Activated CD4-positive, alpha-beta T cell treated with anti-CD3 and anti-CD28 coated beads for 1 hour (primary cell): ENCODE data around the gene TRMT61A.

Experiments
- DNase-seq: peaks from one replicate; pipeline ENCODE4 v3.0.0-alpha.2; 2020

The TRMT61A gene

DNA sequence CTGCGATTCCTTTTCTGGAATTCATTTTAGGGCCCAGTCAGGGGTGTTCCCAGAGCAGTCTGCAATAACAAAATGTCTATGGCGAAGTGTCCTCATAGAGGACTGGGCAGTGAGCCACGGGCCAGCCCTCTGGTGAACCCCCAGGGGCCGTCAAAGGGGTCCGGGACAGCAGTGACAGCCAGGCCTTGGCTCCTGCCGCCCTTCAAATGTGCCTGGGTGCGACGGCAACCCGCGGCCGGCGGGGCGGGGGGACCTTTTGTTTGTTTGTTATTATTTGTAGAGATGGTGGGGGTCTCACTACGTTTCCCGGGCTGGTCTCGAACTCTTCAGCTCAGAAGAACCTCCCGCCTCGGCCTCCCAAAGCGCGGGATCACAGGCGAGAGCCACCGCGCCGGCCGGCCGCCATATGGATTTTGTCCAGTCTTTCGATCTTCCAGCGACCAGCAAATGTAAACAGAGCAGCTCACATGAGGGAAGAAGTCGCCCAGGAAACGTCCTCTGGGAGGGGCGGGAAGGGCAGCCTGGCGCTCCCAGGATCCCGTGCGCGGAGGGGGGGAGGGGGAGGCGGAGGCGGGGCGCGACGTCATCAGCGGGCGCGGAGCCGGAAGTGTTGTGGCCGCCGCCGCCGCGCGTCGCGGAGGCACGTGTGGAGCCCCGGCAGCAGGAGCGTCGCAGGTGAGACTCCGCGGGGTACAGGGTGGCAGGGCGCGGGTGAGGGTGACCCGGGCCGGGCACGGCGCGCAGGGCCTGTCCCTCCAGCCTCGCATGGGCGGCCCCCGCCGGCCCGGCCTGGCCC is at the start of gene TRMT61A:
Gene TRMT61A, plus strand, starts transcription at position 610 of the 796 bp plus-strand sequence. CDS start 783 bp downstream, outside the sequence.
- DNase-seq: peak; percentile 69

GRCh38 chr14:103480595-103480994 is 48.4 kb upstream of the TRMT61A start:
- no peak for DNase-seq

DNA sequence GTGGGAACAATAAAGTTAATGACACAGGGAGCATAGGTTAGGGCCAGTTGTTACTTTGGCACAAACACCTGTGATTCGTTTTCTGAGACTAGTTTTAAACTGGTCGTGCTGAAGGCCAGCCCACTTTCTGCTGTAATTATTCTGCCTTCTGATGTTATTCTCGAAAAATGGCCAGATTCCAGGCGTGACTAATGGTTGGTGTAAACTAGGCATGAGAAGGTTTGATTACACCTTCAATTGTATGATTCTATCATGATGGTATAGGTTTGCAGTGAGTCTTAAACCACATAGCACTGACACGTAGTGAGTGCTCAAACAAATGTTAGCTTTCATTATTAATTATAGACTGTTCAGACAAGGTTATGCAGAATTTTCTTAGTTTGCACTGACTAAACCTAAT is 45.4 kb upstream of the TRMT61A start:
- no peak for DNase-seq

DNA sequence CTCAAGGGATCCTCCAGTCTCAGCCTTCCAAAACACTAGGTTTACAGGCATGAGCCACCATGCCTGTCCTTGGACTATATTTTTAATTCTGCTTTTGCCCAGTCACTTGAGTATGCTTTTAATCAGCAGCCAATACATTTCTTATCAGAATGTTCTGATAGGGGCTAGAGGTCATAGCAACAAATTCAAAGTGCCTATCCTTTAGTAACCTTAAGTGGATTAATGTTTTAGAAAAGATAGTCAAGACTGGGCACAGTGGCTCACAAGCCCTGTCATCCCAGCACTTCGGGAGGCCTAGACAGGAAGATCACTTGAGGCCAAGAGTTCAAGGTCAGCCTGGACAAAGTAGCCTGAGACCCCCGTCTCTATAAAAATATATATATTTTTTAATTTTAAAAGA is 43.5 kb upstream of the TRMT61A start:
- DNase-seq: no peak

DNA sequence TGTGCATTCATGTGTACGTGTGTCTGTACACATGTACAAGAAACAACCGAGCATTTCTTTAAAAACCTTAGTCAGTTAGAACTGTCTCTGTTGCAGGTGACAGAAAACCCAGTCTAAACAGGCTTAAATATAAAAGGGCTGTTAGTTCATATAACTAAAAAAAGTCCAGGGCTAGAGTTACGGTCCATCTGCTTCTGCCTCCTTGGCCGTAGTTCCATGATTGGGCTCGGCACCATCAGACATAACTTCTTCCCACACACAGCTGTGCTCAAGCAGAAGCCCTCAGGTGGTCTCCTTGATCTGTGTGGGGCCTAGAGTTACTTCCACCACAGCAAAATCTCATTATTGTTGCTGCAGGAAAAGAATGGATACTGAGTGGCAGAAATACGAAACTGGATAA is 40.9 kb upstream of the TRMT61A start:
- DNase-seq: no peak

- no peak for DNase-seq
Observed at GRCh38 chr14:103488960-103489359, 40.0 kb upstream of the TRMT61A start.

GRCh38 chr14:103489621-103490020 is 39.4 kb upstream of the TRMT61A start:
- no peak for DNase-seq

DNA sequence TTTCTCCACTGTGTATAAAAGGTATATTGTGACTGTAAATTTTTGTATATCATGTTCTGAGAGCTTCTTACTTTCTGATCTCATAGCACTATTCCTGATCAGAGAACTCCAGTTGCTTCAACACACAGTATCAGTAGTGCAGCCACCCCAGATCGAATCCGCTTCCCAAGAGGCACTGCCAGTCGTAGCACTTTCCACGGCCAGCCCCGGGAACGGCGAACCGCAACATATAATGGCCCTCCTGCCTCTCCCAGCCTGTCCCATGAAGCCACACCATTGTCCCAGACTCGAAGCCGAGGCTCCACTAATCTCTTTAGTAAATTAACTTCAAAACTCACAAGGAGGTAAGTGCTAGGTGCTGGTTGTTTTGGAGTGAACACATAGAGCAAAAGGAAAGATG is 37.3 kb upstream of the TRMT61A start:
- DNase-seq: no peak

GRCh38 chr14:103492156-103492925 is 36.7 kb upstream of the TRMT61A start:
- no peak for DNase-seq

DNA sequence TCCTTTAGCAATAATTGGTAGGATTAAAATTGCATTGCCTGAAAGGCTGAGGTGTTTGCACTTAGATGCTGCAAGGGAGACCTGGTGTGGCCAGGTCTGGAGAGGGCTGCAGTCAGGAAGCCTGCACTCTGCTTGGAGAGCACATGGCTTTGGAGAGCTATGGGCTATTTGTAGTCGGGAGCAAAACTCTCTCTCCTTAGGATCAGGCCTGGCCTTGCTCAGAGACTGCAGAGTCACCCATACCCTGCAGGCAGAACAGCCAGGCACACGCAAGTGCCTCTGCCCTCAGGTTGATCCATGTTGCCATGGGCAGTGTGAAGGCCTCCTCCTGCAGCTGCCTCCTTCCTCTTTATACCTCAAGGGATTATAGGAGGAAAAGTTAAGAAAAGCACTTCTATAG is 33.1 kb upstream of the TRMT61A start:
- DNase-seq: no peak

- no peak for DNase-seq
Observed at GRCh38 chr14:103496776-103497175, 32.2 kb upstream of the TRMT61A start.

DNA sequence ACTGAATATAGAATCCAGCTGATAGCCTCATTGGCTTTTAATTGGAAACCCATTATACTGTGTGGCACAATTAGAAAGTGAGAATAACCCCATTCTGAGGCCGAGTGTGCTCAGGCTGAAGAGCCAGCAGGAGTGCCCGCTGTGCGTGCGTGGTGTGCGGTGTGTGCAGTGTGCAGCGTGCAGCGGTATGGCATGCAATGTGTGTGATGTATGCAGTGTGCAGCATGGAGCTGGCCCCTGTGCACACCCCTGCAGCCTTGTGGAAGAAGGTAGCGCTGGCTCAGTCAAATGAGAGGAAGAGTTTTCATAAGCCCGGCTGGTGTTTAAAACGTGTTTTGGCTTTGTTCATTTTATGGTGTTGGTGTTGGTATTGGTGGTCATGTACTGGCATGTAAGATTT is 29.3 kb upstream of the TRMT61A start:
- DNase-seq: no peak

DNA sequence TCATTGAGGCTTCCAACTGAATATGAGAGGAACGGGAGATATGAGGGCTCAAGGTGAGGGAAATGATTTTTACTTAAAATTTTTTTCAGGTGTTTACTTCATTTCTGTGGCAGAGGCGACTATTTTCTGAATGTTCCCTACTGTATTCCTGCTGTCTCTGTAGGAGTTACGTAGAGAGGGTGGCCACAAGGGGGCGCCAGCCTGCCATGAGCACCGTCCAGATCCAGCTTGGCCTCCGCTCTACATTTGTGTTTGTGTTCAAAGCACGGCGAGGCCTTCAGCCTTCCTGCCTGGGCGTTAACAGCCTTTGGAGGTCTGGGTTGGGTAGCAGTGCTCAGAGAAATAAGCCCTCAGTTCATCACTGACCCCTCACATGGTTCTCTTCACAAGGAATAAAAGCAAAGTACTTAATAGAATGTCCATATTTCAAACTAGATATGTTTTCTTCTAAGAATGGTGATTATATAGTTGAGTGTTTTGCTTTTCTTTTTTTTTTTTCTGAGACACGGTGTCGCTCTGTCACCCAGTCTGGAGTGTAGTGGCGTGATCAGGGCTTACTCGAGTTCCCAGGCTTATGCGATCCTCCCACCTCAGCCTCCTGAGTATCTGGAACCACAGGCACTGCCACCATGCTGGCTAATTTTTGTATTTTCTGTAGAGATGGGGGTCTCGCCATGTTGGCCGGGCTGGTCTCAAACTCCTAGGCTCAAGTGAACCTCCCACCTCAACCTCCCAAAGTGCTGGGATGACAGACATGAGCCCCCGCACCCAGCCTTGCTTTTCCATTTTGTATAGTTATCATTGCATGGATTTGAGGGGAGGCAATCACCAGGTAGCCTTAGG is 28.6 kb upstream of the TRMT61A start:
- DNase-seq: peak; percentile 67

DNA sequence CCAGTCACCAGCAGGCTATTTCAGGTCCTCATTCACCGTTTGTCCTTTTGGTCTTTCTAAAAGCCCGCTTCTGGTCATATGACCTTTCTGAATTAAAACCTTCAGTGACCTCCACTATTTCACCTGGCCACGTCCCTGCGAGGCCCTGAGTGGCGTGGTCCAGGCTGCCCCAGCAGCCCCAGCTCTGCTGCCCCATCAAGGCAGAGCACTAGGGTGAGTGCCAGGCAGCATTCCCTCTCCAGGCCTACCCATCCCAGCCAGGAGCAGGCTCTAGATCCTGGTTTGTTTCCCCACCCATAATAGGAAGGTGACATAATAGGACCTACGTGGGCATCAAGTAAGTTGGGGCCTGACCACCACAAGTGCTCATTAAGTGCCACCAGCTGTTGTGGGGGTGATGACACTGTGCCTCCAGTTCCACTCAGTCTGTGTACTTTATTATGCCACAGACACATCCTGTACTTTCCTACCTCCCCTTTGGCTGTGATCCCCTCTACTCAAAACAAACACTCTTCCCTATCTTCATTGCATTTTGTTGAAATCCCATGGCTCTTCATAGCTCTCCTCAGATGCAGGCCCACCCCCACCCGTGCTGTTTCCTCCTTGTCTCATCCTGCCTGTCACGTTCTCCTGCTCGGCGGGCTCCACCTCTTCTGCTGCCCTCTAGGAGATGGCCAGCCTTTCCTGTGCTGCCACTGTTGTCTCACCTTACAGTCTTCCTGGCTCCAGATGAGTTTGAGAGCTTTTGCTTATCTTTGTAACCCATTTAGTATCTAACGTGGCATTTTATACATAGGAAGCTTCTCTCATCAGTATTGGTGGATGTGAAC is 27.7 kb upstream of the TRMT61A start:
- DNase-seq: no peak

GRCh38 chr14:103501921-103502669 is 26.9 kb upstream of the TRMT61A start:
- no peak for DNase-seq

DNA sequence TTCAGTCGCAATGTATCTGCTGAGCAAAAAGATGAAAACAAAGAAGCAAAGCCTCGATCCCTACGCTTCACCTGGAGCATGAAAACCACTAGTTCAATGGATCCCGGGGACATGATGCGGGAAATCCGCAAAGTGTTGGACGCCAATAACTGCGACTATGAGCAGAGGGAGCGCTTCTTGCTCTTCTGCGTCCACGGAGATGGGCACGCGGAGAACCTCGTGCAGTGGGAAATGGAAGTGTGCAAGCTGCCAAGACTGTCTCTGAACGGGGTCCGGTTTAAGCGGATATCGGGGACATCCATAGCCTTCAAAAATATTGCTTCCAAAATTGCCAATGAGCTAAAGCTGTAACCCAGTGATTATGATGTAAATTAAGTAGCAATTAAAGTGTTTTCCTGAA is 26.1 kb upstream of the TRMT61A start:
- DNase-seq: no peak

DNA sequence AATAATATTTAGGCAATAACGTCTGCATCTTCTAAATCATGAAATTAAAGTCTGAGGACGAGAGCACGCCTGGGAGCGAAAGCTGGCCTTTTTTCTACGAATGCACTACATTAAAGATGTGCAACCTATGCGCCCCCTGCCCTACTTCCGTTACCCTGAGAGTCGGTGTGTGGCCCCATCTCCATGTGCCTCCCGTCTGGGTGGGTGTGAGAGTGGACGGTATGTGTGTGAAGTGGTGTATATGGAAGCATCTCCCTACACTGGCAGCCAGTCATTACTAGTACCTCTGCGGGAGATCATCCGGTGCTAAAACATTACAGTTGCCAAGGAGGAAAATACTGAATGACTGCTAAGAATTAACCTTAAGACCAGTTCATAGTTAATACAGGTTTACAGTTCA is 25.7 kb upstream of the TRMT61A start:
- no peak for DNase-seq

GRCh38 chr14:103504991-103505565 is 23.9 kb upstream of the TRMT61A start:
- no peak for DNase-seq

- no peak for DNase-seq
Observed at GRCh38 chr14:103507751-103508150, 21.2 kb upstream of the TRMT61A start.

DNA sequence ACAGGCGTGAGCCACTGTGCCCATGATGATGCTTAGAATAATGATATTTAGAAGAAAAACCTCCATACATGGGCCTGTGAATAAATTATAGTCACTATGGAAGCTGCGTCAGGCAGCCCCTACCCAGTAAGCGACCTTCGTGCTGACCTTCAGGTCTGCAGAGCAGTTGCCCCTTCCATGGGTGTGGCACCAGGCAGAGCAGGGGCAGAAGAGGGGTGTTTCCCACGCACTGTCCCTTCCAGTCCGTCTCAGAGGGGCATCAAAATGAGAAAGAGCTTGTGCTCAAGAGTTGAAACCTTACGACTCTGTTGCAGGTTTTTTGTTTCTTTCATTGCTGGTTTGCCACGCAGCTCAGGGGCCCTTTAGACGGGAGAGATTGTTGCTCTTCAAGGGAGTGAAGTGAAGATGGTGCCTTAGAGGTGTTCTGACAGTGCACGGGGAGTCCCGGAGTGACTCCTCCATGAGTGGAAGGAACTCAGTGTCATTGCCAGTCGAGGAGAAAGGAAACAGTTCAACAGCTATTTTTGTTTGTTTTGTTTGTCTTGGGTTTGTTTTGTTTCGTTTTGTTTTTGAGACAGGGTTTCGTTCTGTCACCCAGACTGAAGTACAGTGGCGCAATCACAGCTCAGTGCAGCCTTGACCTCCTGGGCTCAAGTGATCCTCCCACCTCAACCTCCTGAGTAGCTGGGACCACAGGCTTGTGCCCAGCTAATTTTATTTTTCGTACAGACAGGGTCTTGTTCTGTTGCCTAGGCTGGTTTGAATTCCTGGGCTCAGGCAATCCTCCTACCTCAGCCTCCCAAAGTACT is 20.3 kb upstream of the TRMT61A start:
- no peak for DNase-seq
